ENCODE results near the gene OVOL1. TPM values are rescaled to one million over a fixed set of nuclear protein-coding genes. Genes with fewer than 3 reads are reported as not detected.
A peak's percentile ranks its signal among the peaks of the same experiment; 100 is the strongest.

OVOL1 gene
- total and polyA plus RNA-seq, 2 of the 8 experiments (the other 6 are each of a cell fraction or from before 2014, with no cell fraction given), result 2.6 to 3.4 TPM

- Histone ChIP-seq H3K14ac (ENCODE audit: insufficient read length) (no peak overlapping the region), H3K18ac (ENCODE audit: extremely low read depth, low read length) (peak overlapping the region; percentile 13; the same call in 1 of the 2 replicates), H2AFZ (ENCODE audit: low read length) (no peak overlapping the region), H4K91ac (replicated peaks; ENCODE audit: insufficient read length, low read length) (no peak overlapping the region), H4K5ac (ENCODE audit: insufficient read length, low read depth, low read length) (peak overlapping the region; percentile 40), H2BK5ac (ENCODE audit: low read depth, low read length) (no peak overlapping the region; the same call in 1 of the 2 replicates), H4K8ac (ENCODE audit: extremely low read depth, insufficient read depth, low read length) (no peak overlapping the region; the same call in 1 of the 2 replicates), H3K9ac (replicated peaks in 1 of 4; ENCODE audit: extremely low read depth in 1 of 4, low read depth in 3 of 4, low read length in 3 of 4) (no peak overlapping the region; a peak in 1 of 7 replicates), H3K23ac (ENCODE audit: insufficient read length) (no peak overlapping the region), H2BK15ac (ENCODE audit: low read length) (peak overlapping the region; percentile 67; the same call in 1 of the 2 replicates), H2BK12ac (ENCODE audit: low read depth, low read length) (peak overlapping the region; percentile 62; the same call in 1 of the 2 replicates), H2AK5ac (ENCODE audit: low read depth, low read length) (peak overlapping the region; percentile 17; the same call in 1 of the 2 replicates), H3K79me2 (ENCODE audit: control insufficient read depth in 1 of 2, insufficient read depth in 2 of 2, low read length in 2 of 2) (no peaks in the 10 kb centered on the region), H3K9me3 (ENCODE audit: insufficient read depth in 2 of 2, low read depth in 1 of 2, low read length in 1 of 2) (no peaks in the 10 kb centered on the region), H4K20me1 (replicated peaks in 1 of 2; ENCODE audit: control insufficient read depth in 1 of 2, insufficient read depth in 2 of 2, low read length in 2 of 2) (no peaks in the 10 kb centered on the region), H3K4me1 (replicated peaks in 1 of 4; ENCODE audit: control insufficient read depth in 3 of 4, insufficient read depth in 4 of 4, low read length in 3 of 4) (peaks cover 0 to 21% (median 5%) of the 10 kb centered on the region in 4 experiments; a peak in 5 of 7 replicates), H3K56ac (replicated peaks; ENCODE audit: insufficient read length, low read depth, low read length) (no peak overlapping the region), H3K27me3 (replicated peaks in 1 of 4; ENCODE audit: control insufficient read depth in 3 of 4, extremely low read depth in 1 of 4, insufficient read depth in 3 of 4, low read length in 3 of 4) (no peaks in the 10 kb centered on the region), H3K4ac (replicated peaks; ENCODE audit: insufficient read length, low read depth, low read length) (peak overlapping the region; percentile 46), H2BK120ac (replicated peaks; ENCODE audit: low read depth, low read length) (peak overlapping the region; percentile 84), H3K4me3 (ENCODE audit: extremely low read depth in 1 of 4, insufficient read depth in 2 of 4, low read depth in 3 of 4, low read length in 4 of 4) (no peak overlapping the region), H3K79me1 (ENCODE audit: low read depth, low read length) (0 out of 2 replicates have a peak, but pooled peaks cover 2% of the 10 kb centered on the region), H3K4me2 (ENCODE audit: insufficient read depth in 1 of 2, low read depth in 2 of 2, low read length in 2 of 2) (no peak overlapping the region; a peak in 1 of 4 replicates), H3K36me3 (ENCODE audit: control insufficient read depth in 2 of 4, insufficient read depth in 4 of 4, low read length in 3 of 4) (peaks cover 0 to 3% (median 0%) of the 10 kb centered on the region in 4 experiments; a peak in 3 of 8 replicates), H3K27ac (ENCODE audit: low read depth, low read length) (no peak overlapping the region), H3K23me2 (ENCODE audit: low read depth, low read length) (no peaks in the 10 kb centered on the region), H2BK20ac (ENCODE audit: low read length) (peak overlapping the region; percentile 61; the same call in 1 of the 2 replicates)
- no peak for FAIRE-seq
- ChIA-PET CTCF (ENCODE audit: partially characterized antibody) (interaction anchor here (0.8 to 10.1 kb wide), 18 partner anchors 9 to 191 kb away, joined by 3 to 128 read pairs (median 5); partner anchors contain the start of gene AP5B1), POLR2A (ENCODE audit: partially characterized antibody) (interaction anchor here (0.9 to 2.1 kb wide), 6 partner anchors 9 to 91 kb away, joined by 3 to 8 read pairs (median 5); partner anchors contain the start of genes AP5B1 and FIBP)
- no peak for TF ChIP-seq RBBP5 (IDR thresholded peaks at IDR 0.05; ENCODE audit: borderline replicate concordance, low read depth, low read length)
- no peak for TF ChIP-seq TEAD4 (IDR thresholded peaks at IDR 0.05; ENCODE audit: low read depth, low read length)
- TF ChIP-seq TAF7 (optimal IDR thresholded peaks at IDR 0.05; ENCODE audit: borderline replicate concordance, low read depth, low read length), result no peak
- no peak for TF ChIP-seq SUZ12 (IDR thresholded peaks at IDR 0.05; ENCODE audit: low read length)
- no peak for TF ChIP-seq HDAC6 (IDR thresholded peaks at IDR 0.05; ENCODE audit: low read depth, low read length)
- TF ChIP-seq SRF (IDR thresholded peaks at IDR 0.05; ENCODE audit: low read depth, low read length), result no peak
- TF ChIP-seq SP1 (IDR thresholded peaks at IDR 0.05; ENCODE audit: low read depth, low read length), result no peak
- no peak for TF ChIP-seq JUN (IDR thresholded peaks at IDR 0.05; ENCODE audit: low read depth, low read length)
- no peak for TF ChIP-seq KDM5A (IDR thresholded peaks at IDR 0.05; ENCODE audit: low read length)
- no peak for TF ChIP-seq RXRA (IDR thresholded peaks at IDR 0.05; ENCODE audit: insufficient read depth, low read depth, low read length)
- no peak for TF ChIP-seq SP2 (IDR thresholded peaks at IDR 0.05; ENCODE audit: low read length)
- TF ChIP-seq NRF1 (IDR thresholded peaks at IDR 0.05; ENCODE audit: low read depth, low read length), result no peak
- no peak for TF ChIP-seq CHD2 (IDR thresholded peaks at IDR 0.05; ENCODE audit: low read length)
- no peak for TF ChIP-seq CBX8 (IDR thresholded peaks at IDR 0.05; ENCODE audit: borderline replicate concordance, low read depth, low read length)
- 94% methylated on average over 13 of the region's 13 CpGs; no CpG with 5 or more reads in 1 of the 2 experiments for WGBS, 2 experiments (ENCODE audit: extremely low coverage in 1 of 2, insufficient coverage in 1 of 2, insufficient read length in 1 of 2, insufficient replicate concordance in 2 of 2, low coverage in 1 of 2, low lambda C conversion rate in 2 of 2, missing lambda C conversion rate in 1 of 2)
- DNase-seq (ENCODE audit: low read depth in 1 of 2, low spot score in 2 of 2), result no peak
These were observed 10.8 kb downstream of the OVOL1 start for GRCh38 chr11:65797711-65798110.
